ENCODE data around the gene HNF1B.

GRCh38 chr17:37698132-37698910, 46.5 kb downstream of the HNF1B start:
- no peak for TF ChIP-seq CREB1 (IDR thresholded peaks at IDR 0.05; ENCODE audit: low read depth)
- no peak for TF ChIP-seq CTCF (IDR thresholded peaks at IDR 0.05 in 2 of 3, conservative IDR thresholded peaks at IDR 0.05 in 1 of 3; ENCODE audit: control insufficient read depth in 2 of 3, extremely low read depth in 1 of 3, insufficient read depth in 1 of 3, low read depth in 3 of 3, low read length in 3 of 3)
- no peak for TF ChIP-seq SP1 (IDR thresholded peaks at IDR 0.05; ENCODE audit: low read depth, low read length)
- no peak for TF ChIP-seq EP300 (IDR thresholded peaks at IDR 0.05; ENCODE audit: borderline replicate concordance in 1 of 2, control insufficient read depth in 1 of 2, low read depth in 2 of 2, low read length in 2 of 2)
- TF ChIP-seq POLR2A (IDR thresholded peaks at IDR 0.05; ENCODE audit: low read depth, low read length) = no peak
- TF ChIP-seq PAX5 (IDR thresholded peaks at IDR 0.05; ENCODE audit: borderline replicate concordance, low read depth, low read length) = no peak
- TF ChIP-seq TAF1 (IDR thresholded peaks at IDR 0.05; ENCODE audit: borderline replicate concordance, low read depth, low read length) = no peak
- no peak for TF ChIP-seq E4F1 (IDR thresholded peaks at IDR 0.05; ENCODE audit: borderline replicate concordance, partially characterized antibody)
- TF ChIP-seq CBX3 (IDR thresholded peaks at IDR 0.05; ENCODE audit: borderline replicate concordance, low read depth) = no peak
- no peak for TF ChIP-seq YY1 (IDR thresholded peaks at IDR 0.05; ENCODE audit: low read depth, low read length)
